Kidney (tissue), 14 donors: Measurements from ENCODE around the gene PPP1R3G. TPM values are rescaled to one million over a fixed set of nuclear protein-coding genes. Genes with fewer than 3 reads are reported as not detected.

Source experiments
- DNase-seq, 5 donors: peaks; one replicate each; pipeline ENCODE4 v3.0.0-alpha.2; 2013 to 2020
- FAIRE-seq: peaks from 2 replicates; lab custom pipeline; 2012; peaks lifted over from hg19 to GRCh38; lab: Jason Lieb, UNC
- H3K27ac ChIP-seq, 2 donors: one replicate each; pipeline ENCODE4 v1.7.0; 2013; ENCODE audit warnings: low read depth in 2 of 2, low read length in 2 of 2, inconsistent platforms in 1 of 2
- H3K27me3 ChIP-seq: one replicate; pipeline ENCODE4 v1.7.1; 2013; ENCODE audit warnings: low read length, inconsistent platforms; ENCODE audit not compliant: control insufficient read depth, insufficient read depth
- H3K36me3 ChIP-seq, 3 donors: one replicate each; pipeline versions ENCODE4 v1.7.0 to v1.7.1; 2013; ENCODE audit warnings: low read length in 3 of 3, control low read depth in 1 of 3, inconsistent platforms in 1 of 3; ENCODE audit not compliant: insufficient read depth in 3 of 3, control insufficient read depth in 2 of 3
- H3K4me1 ChIP-seq, 3 donors: one replicate each; pipeline versions ENCODE4 v1.7.0 to v1.7.1; 2013; ENCODE audit warnings: low read length in 3 of 3, inconsistent platforms in 1 of 3, low read depth in 1 of 3; ENCODE audit not compliant: control insufficient read depth in 2 of 3, insufficient read depth in 2 of 3
- H3K4me3 ChIP-seq, 3 donors: one replicate each; pipeline versions ENCODE4 v1.7.0 to v1.8.1; 2013; ENCODE audit warnings: low read length in 3 of 3, control low read depth in 1 of 3, inconsistent platforms in 1 of 3
- H3K9ac ChIP-seq, 3 donors: one replicate each; pipeline versions ENCODE4 v1.7.0 to v1.7.1; 2013; ENCODE audit warnings: low read length in 3 of 3, control low read depth in 1 of 3, inconsistent platforms in 1 of 3
- H3K9me3 ChIP-seq, 3 donors: one replicate each; pipeline versions ENCODE4 v1.7.0 to v1.7.1; 2013; ENCODE audit warnings: low read length in 3 of 3, control low read depth in 1 of 3, inconsistent platforms in 1 of 3; ENCODE audit not compliant: control insufficient read depth in 2 of 3, insufficient read depth in 1 of 3
- CTCF ChIP-seq: IDR thresholded peaks from 3 replicates; pipeline ENCODE4 v1.5.1; 2012; ENCODE audit warnings: mild to moderate bottlenecking, moderate library complexity, borderline replicate concordance; ENCODE audit not compliant: insufficient read depth; ENCODE audit errors: extremely low read depth
- intact Hi-C: fragments of 100-400 bp; cut with DNase I; formaldehyde crosslinking; loops from one replicate; pipeline ENCODE4 v1.11.1; 2022
- polyA plus RNA-seq: library from polyadenylated mRNA; stranded (reverse); fragments of 350-450 nt; fragmentation: Illumina TruSeq; extraction: RNeasy Lipid Tissue Mini Kit (QIAGEN cat#74804); gene quantifications from one replicate; pipeline ENCODE4 v1.2.3, GENCODE V29; 2014; ENCODE audit warnings: low read depth, low replicate concordance; ENCODE audit not compliant: insufficient read depth
- total RNA-seq: library from RNA; stranded (reverse); fragmentation: NEBNext Ultra II Directional; extraction: Animal tissue kit (Norgen Biotek cat#: 25700); gene quantifications from one replicate; pipeline ENCODE4 v1.2.1, GENCODE V29; 2021
- donor health status: control.
- donor health status: control.
- donor health status: control.
- donor health status: control.
- donor health status: control.
- donor health status: DM: yes; HTN: yes; CAD: no.
- donor health status: Normal renal cell carcinoma (clear cell type).

The PPP1R3G gene
- total and polyA plus RNA-seq, 2 donors from 2014 or later: 0.49 to 1.9 TPM

- Histone ChIP-seq H3K36me3 (no peaks in the 10 kb centered on the region), H3K4me1 (no peaks in the 10 kb centered on the region), H3K9me3 (no peaks in the 10 kb centered on the region), H3K27ac (no peak overlapping the region), H3K27me3 (no peaks in the 10 kb centered on the region), H3K9ac (no peak overlapping the region), H3K4me3 (no peak overlapping the region)
- no peak for DNase-seq
- TF ChIP-seq CTCF: no peak
- intact Hi-C loops: no loop called here
- no peak for FAIRE-seq
Observed at GRCh38 chr6:5121479-5121878, 36.3 kb downstream of the PPP1R3G start.

DNA sequence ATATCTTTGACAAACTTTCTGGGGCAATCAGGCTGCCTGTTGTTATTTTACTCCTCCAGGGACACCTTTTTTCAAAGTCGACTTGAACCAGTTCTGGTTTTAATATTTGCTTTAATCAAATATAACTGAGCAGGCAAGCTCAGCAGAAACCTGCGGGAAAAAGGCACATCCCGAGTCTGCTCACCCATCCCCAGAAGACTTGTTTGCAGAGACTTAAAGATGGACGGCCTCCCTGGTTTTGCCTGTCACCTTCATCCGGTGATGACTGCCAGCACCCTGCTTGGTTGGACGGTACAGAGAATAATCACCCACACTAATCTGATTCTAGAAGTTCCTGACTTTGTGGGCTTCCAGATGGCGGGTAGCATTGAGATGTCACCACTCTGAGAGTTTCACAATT is 36.8 kb downstream of the PPP1R3G start:
- Histone ChIP-seq H3K36me3 (no peaks in the 10 kb centered on the region), H3K27me3 (no peaks in the 10 kb centered on the region), H3K4me3 (no peak overlapping the region), H3K9me3 (no peaks in the 10 kb centered on the region), H3K27ac (no peak overlapping the region), H3K4me1 (no peaks in the 10 kb centered on the region), H3K9ac (no peak overlapping the region)
- TF ChIP-seq CTCF: no peak
- intact Hi-C loops: no loop called here
- FAIRE-seq (no peak), DNase-seq (no peak)

DNA sequence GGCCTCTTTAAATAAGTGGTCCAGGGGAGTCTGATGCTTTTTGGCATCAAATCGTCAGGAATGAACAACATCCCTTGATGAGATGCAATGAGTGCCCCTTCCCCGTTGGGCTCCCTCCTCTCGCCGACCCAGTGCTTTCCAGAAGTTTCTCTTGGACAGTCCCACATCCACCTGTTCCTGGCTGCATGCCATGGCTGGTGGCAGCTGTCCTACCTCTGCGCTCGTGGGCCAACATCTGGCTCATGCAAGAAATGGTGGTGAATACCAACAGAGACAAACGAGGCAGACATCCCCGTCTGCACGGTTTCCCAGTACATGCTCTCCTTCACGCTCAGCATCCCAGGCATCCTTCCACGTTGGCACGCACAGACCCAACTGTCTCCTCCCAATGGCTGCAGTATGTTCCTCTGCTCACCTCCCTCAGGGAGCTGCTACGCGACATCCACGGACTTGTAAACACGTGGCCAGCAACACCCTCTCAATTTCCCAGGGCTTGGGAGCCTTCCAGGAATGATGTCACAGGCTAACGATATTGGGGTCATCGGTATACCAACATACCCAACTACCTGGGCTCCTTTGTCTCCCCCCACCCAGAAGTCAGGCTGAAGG is 37.5 kb downstream of the PPP1R3G start:
- no peaks in the 10 kb centered on the region for H3K4me1 ChIP-seq
- no peaks in the 10 kb centered on the region for H3K27me3 ChIP-seq
- H3K9me3 ChIP-seq: no peaks in the 10 kb centered on the region
- no peaks in the 10 kb centered on the region for H3K36me3 ChIP-seq
- H3K27ac ChIP-seq: no peak overlapping the region
- DNase-seq (no peak), FAIRE-seq (no peak)
- TF ChIP-seq CTCF: no peak
- H3K9ac ChIP-seq: no peak overlapping the region
- H3K4me3 ChIP-seq: no peak overlapping the region
- intact Hi-C loops: no loop called here
